Keratinocyte (primary cell): ENCODE results near the gene LRBA.

Experiments
- EZH2 ChIP-seq: IDR thresholded peaks from one replicate; pipeline ENCODE4 v1.6.1; 2012; ENCODE audit warnings: inconsistent platforms, mild to moderate bottlenecking, low read length, moderate library complexity
- TF ChIP-seq, protein P1 (sequence below), 3 experiments: IDR thresholded peaks in 1 of 3; conservative IDR thresholded peaks in 1 of 3; optimal IDR thresholded peaks in 1 of 3; 2 replicates in 2 of 3; 3 replicates in 1 of 3; pipeline versions ENCODE3 to v1.5.1; 2011; ENCODE audit warnings: low read length in 3 of 3, mild to moderate bottlenecking in 3 of 3, moderate library complexity in 2 of 3, control low read depth in 1 of 3, inconsistent platforms in 1 of 3; ENCODE audit not compliant: insufficient read depth in 2 of 3; ENCODE audit errors: extremely low read depth in 1 of 3

DNA sequence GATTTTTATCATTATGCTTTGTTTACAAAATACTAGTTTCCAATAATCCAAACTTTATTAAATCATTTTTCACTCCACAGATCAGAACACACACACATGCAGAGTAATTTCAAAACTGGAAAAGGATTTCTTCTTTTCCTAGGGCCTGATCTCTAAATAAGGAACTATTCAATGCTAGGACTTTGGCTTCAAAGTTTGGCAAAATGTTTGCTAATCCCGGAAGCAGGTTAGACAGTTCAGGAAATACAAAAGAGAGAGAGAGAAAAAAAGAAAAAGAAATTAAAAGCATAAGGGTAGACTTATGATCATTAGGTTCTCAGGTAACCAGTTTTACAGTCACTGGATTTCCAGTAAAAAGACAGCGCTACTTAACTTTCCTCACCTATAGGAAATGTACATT, 725.9 kb downstream of the LRBA start:
- TF ChIP-seq, protein P1, sequence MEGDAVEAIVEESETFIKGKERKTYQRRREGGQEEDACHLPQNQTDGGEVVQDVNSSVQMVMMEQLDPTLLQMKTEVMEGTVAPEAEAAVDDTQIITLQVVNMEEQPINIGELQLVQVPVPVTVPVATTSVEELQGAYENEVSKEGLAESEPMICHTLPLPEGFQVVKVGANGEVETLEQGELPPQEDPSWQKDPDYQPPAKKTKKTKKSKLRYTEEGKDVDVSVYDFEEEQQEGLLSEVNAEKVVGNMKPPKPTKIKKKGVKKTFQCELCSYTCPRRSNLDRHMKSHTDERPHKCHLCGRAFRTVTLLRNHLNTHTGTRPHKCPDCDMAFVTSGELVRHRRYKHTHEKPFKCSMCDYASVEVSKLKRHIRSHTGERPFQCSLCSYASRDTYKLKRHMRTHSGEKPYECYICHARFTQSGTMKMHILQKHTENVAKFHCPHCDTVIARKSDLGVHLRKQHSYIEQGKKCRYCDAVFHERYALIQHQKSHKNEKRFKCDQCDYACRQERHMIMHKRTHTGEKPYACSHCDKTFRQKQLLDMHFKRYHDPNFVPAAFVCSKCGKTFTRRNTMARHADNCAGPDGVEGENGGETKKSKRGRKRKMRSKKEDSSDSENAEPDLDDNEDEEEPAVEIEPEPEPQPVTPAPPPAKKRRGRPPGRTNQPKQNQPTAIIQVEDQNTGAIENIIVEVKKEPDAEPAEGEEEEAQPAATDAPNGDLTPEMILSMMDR (optimal IDR thresholded peaks at IDR 0.05 in 1 of 3, IDR thresholded peaks at IDR 0.05 in 1 of 3, conservative IDR thresholded peaks at IDR 0.05 in 1 of 3; ENCODE audit: extremely low read depth in 1 of 3, insufficient read depth in 2 of 3, low read length in 3 of 3): no peak
- TF ChIP-seq EZH2: no peak
